Esophagus squamous epithelium (tissue), 5 donors: Measurements from ENCODE around the gene PVRIG. TPM values are rescaled to one million over a fixed set of nuclear protein-coding genes. Genes with fewer than 3 reads are reported as not detected.
A peak's percentile ranks its signal among the peaks of the same experiment; 100 is the strongest.
"Not testable (repeated sequence)": the region's sequence is repeated elsewhere in the genome, so short reads cannot be mapped to it uniquely, and the experiment has no call there.

Experiments used
- DNase-seq: peaks from one replicate; lab custom pipeline; 2025; lab: John Stamatoyannopoulos, UW
- H3K27ac ChIP-seq, 4 donors: fragments of 200-600 bp; sonication (generic); one replicate each; pipeline ENCODE4 v1.5.1; 2016 to 2019; ENCODE audit warnings: mild to moderate bottlenecking in 1 of 4
- H3K27me3 ChIP-seq, 4 donors: fragments of 200-600 bp; sonication (generic); 1 replicate in 3 of 4; 2 replicates in 1 of 4; pipeline versions ENCODE4 v1.5.1 to v1.6.0; 2017 to 2021; ENCODE audit warnings: antibody characterized with exemption in 1 of 4
- H3K36me3 ChIP-seq, 3 donors: fragments of 200-600 bp; sonication (generic); one replicate each; pipeline ENCODE4 v1.5.1; 2016 to 2019
- H3K4me1 ChIP-seq, 3 donors: fragments of 200-600 bp; sonication (generic); one replicate each; pipeline ENCODE4 v1.5.1; 2017 to 2019
- H3K4me3 ChIP-seq, 4 donors: fragments of 200-600 bp; sonication (generic); 1 replicate in 3 of 4; 2 replicates in 1 of 4; pipeline ENCODE4 v1.5.1; 2016 to 2019; ENCODE audit warnings: mild to moderate bottlenecking in 2 of 4, moderate library complexity in 1 of 4
- H3K9me3 ChIP-seq, 3 donors: fragments of 200-600 bp; sonication (generic); one replicate each; pipeline ENCODE4 v1.5.1; 2016 to 2019
- CTCF ChIP-seq, 6 experiments: fragments of 450-650 bp in 4 of 6; fragments of 200-600 bp in 2 of 6; sonication (generic) in 2 of 6; IDR thresholded peaks; one replicate each; pipeline ENCODE4 v1.5.1; 2016 to 2019; ENCODE audit warnings: antibody characterized with exemption in 6 of 6, mild to moderate bottlenecking in 4 of 6, moderate library complexity in 4 of 6
- POLR2A ChIP-seq, 4 donors: fragments of 450-650 bp; IDR thresholded peaks; one replicate each; pipeline ENCODE4 v1.6.1; 2017; ENCODE audit warnings: antibody characterized with exemption in 4 of 4, mild to moderate bottlenecking in 4 of 4, moderate library complexity in 3 of 4
- WGBS, 2 donors: methylation state at CpG; one replicate each; pipeline ENCODE4 v1.1.5; 2018; 5-methylcytosine and 5-hydroxymethylcytosine counted together
- intact Hi-C: fragments of 100-400 bp; cut with DNase I; formaldehyde crosslinking; loops from one replicate; pipeline ENCODE4 v1.15.0; 2022
- total RNA-seq, 4 donors: library from RNA; depleted of rRNA; stranded (reverse); fragments of >200 nt; gene quantifications; one replicate each; pipeline ENCODE4 v1.1.0, GENCODE V29; 2016
- donor health status: DM: yes; HTN: yes; CAD: no.

Gene PVRIG
- total RNA-seq, 4 donors from 2014 or later = 0.26 to 0.99 (median 0.67) TPM

GRCh38 chr7:100177045-100178001 lies 42.4 kb upstream of the PVRIG start, which contains the start of the genes GPC2 and STAG3:
TSS of gene GPC2 (minus strand) at chr7:100177381. CDS start at chr7:100177199, 182 bp downstream.
TSS of gene STAG3 (plus strand) at chr7:100177918. CDS start at chr7:100180557, 2,639 bp downstream.
- intact Hi-C loops = no loop called here
- H3K4me3 ChIP-seq = peak within 1 kb of the TSS; percentile 18 to 66 (median 46)
- peaks cover 0 to 4% (median 0%) of the 10 kb centered on the region in 4 donors for H3K27me3 ChIP-seq
- H3K27ac ChIP-seq = peak within 1 kb of the TSS in 3 of 4 donors; percentile 14 to 39 (median 27)
- no peaks in the 10 kb centered on the region for H3K9me3 ChIP-seq
- peak; percentile 65 for DNase-seq
- H3K36me3 ChIP-seq = no peaks in the 10 kb centered on the region
- WGBS, 2 donors = 0 to 2% methylated on average over 8 to 17 of the region's 78 CpGs
- no peak for TF ChIP-seq CTCF (IDR thresholded peaks at IDR 0.05)
- TF ChIP-seq POLR2A (IDR thresholded peaks at IDR 0.05) = no peak
- H3K4me1 ChIP-seq = peaks cover 5 to 21% (median 11%) of the 10 kb centered on the region in 3 donors

GRCh38 chr7:100180084-100180483 lies 39.7 kb upstream of the PVRIG start:
- H3K27me3 ChIP-seq, H3K27ac ChIP-seq, intact Hi-C loops, H3K4me3 ChIP-seq, DNase-seq, H3K36me3 ChIP-seq, H3K9me3 ChIP-seq: not testable (repeated sequence)
- peaks cover 5 to 28% (median 11%) of the 10 kb centered on the region in 3 donors for H3K4me1 ChIP-seq
- WGBS, 2 donors = 95 to 97% methylated on average over 2 to 3 of the region's 3 CpGs

DNA sequence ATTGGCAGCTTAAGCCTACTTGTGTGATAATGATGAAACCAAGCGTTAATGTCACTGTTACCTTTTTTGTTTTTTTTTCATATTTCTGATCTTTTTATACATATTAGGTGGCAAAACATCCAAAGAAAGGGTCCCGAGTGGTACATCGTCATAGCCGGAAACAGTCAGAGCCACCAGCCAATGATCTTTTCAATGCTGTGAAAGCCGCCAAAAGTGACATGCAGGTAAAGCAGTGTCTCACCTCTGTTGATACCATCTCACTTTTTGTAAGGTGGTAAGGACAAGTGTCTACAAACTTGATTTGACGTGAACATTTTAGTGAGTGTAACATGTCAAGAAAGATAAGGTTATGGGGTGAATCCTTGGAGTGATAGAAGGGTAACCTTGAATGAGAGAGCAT lies 37.1 kb upstream of the PVRIG start:
- H3K4me1 ChIP-seq = peaks cover 0 to 25% (median 4%) of the 10 kb centered on the region in 3 donors
- H3K27me3 ChIP-seq, intact Hi-C loops, H3K9me3 ChIP-seq, DNase-seq, H3K27ac ChIP-seq, H3K4me3 ChIP-seq, H3K36me3 ChIP-seq: not testable (repeated sequence)
- 72 to 78% methylated on average over 6 of the region's 6 CpGs for WGBS, 2 donors

GRCh38 chr7:100183090-100183489 lies 36.7 kb upstream of the PVRIG start:
- DNase-seq, H3K36me3 ChIP-seq, intact Hi-C loops, H3K27ac ChIP-seq, H3K27me3 ChIP-seq, H3K9me3 ChIP-seq, H3K4me3 ChIP-seq: not testable (repeated sequence)
- H3K4me1 ChIP-seq = peaks cover 0 to 21% (median 0%) of the 10 kb centered on the region in 3 donors
- 32 to 46% methylated on average over 6 of the region's 6 CpGs for WGBS, 2 donors

GRCh38 chr7:100185726-100186125 lies 34.0 kb upstream of the PVRIG start:
- no peak for TF ChIP-seq POLR2A (IDR thresholded peaks at IDR 0.05)
- no peak for TF ChIP-seq CTCF (IDR thresholded peaks at IDR 0.05)
- Histone ChIP-seq H3K4me1 (peaks cover 0 to 20% (median 0%) of the 10 kb centered on the region in 3 donors), H3K4me3 (no peak overlapping the region), H3K9me3 (no peaks in the 10 kb centered on the region), H3K36me3 (no peaks in the 10 kb centered on the region), H3K27me3 (no peaks in the 10 kb centered on the region), H3K27ac (no peak overlapping the region)
- intact Hi-C loops = no loop called here
- 29 to 43% methylated on average over 2 of the region's 2 CpGs for WGBS, 2 donors
- DNase-seq = no peak

- Histone ChIP-seq H3K4me1 (peaks cover 0 to 13% (median 0%) of the 10 kb centered on the region in 3 donors), H3K27ac (no peak overlapping the region), H3K4me3 (no peak overlapping the region), H3K27me3 (no peaks in the 10 kb centered on the region), H3K36me3 (no peaks in the 10 kb centered on the region), H3K9me3 (no peaks in the 10 kb centered on the region)
- intact Hi-C loops = no loop called here
- DNase-seq = no peak
- TF ChIP-seq POLR2A (IDR thresholded peaks at IDR 0.05) (no peak), CTCF (IDR thresholded peaks at IDR 0.05) (no peak)
- WGBS, 2 donors = 66 to 76% methylated on average over 3 of the region's 3 CpGs
These were observed 30.7 kb upstream of the PVRIG start for GRCh38 chr7:100189061-100189460.
